Measurements from ENCODE around the gene SLC16A7. TPM values are rescaled to one million over a fixed set of nuclear protein-coding genes. Genes with fewer than 3 reads are reported as not detected.

The SLC16A7 gene
- polyA plus RNA-seq, 1 donor from 2014 or later = 2.3 TPM

DNA sequence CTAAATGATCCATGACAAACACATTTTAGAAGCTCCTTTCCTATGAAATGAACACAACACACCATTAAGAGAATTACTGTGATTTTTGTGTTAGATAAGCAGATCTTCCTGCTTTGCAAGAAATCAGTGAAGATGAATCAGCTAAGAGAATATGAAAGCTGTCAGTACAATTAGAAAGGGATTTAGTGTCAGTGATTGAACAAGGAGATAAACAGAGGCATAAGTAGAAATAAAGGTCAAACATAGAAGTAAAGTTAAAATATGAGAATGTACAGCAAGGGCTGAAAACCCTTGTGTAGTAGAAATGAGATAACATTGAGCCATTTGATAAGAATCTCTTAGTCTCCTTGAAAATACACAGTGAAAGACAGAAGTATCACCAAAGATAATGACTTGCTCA lies 21.4 kb upstream of the SLC16A7 start:
- Histone ChIP-seq H3K9me3 (ENCODE audit: low read length) (no peaks in the 10 kb centered on the region), H3K27ac (ENCODE audit: low read length) (no peak overlapping the region), H3K27me3 (ENCODE audit: insufficient read depth, low read depth, low read length) (no peaks in the 10 kb centered on the region), H3K9me2 (ENCODE audit: insufficient read depth, low read length) (no peaks in the 10 kb centered on the region), H3K4me3 (ENCODE audit: low read length) (no peak overlapping the region), H3K9ac (ENCODE audit: low read length) (no peak overlapping the region), H3K4me2 (ENCODE audit: low read length) (no peak overlapping the region), H3K79me2 (replicated peaks; ENCODE audit: insufficient read depth, low read length) (no peaks in the 10 kb centered on the region), H4K20me1 (ENCODE audit: insufficient read depth) (no peaks in the 10 kb centered on the region), H2AFZ (ENCODE audit: low read depth, low read length) (no peak overlapping the region), H3K36me3 (ENCODE audit: insufficient read depth, low read length) (no peaks in the 10 kb centered on the region), H3F3A (ENCODE audit: insufficient read depth, low read length, poor library complexity, severe bottlenecking) (no peaks in the 10 kb centered on the region)
- TF ChIP-seq RAD21 (conservative IDR thresholded peaks at IDR 0.05) (no peak), POLR2AphosphoS5 (IDR thresholded peaks at IDR 0.05) (no peak), TAF1 (IDR thresholded peaks at IDR 0.05; ENCODE audit: low read depth) (no peak), EZH2 (IDR thresholded peaks at IDR 0.05; ENCODE audit: borderline replicate concordance, insufficient read depth, low read length, poor library complexity, severe bottlenecking) (no peak), SMC3 (conservative IDR thresholded peaks at IDR 0.05; ENCODE audit: poor library complexity) (no peak), EP300 (conservative IDR thresholded peaks at IDR 0.05; ENCODE audit: poor library complexity, severe bottlenecking) (no peak), MXI1 (conservative IDR thresholded peaks at IDR 0.05; ENCODE audit: poor library complexity, severe bottlenecking) (no peak)
- TF ChIP-seq, protein P1, sequence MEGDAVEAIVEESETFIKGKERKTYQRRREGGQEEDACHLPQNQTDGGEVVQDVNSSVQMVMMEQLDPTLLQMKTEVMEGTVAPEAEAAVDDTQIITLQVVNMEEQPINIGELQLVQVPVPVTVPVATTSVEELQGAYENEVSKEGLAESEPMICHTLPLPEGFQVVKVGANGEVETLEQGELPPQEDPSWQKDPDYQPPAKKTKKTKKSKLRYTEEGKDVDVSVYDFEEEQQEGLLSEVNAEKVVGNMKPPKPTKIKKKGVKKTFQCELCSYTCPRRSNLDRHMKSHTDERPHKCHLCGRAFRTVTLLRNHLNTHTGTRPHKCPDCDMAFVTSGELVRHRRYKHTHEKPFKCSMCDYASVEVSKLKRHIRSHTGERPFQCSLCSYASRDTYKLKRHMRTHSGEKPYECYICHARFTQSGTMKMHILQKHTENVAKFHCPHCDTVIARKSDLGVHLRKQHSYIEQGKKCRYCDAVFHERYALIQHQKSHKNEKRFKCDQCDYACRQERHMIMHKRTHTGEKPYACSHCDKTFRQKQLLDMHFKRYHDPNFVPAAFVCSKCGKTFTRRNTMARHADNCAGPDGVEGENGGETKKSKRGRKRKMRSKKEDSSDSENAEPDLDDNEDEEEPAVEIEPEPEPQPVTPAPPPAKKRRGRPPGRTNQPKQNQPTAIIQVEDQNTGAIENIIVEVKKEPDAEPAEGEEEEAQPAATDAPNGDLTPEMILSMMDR (IDR thresholded peaks at IDR 0.05; ENCODE audit: poor library complexity, severe bottlenecking) = no peak
- TF ChIP-seq, protein P2, sequence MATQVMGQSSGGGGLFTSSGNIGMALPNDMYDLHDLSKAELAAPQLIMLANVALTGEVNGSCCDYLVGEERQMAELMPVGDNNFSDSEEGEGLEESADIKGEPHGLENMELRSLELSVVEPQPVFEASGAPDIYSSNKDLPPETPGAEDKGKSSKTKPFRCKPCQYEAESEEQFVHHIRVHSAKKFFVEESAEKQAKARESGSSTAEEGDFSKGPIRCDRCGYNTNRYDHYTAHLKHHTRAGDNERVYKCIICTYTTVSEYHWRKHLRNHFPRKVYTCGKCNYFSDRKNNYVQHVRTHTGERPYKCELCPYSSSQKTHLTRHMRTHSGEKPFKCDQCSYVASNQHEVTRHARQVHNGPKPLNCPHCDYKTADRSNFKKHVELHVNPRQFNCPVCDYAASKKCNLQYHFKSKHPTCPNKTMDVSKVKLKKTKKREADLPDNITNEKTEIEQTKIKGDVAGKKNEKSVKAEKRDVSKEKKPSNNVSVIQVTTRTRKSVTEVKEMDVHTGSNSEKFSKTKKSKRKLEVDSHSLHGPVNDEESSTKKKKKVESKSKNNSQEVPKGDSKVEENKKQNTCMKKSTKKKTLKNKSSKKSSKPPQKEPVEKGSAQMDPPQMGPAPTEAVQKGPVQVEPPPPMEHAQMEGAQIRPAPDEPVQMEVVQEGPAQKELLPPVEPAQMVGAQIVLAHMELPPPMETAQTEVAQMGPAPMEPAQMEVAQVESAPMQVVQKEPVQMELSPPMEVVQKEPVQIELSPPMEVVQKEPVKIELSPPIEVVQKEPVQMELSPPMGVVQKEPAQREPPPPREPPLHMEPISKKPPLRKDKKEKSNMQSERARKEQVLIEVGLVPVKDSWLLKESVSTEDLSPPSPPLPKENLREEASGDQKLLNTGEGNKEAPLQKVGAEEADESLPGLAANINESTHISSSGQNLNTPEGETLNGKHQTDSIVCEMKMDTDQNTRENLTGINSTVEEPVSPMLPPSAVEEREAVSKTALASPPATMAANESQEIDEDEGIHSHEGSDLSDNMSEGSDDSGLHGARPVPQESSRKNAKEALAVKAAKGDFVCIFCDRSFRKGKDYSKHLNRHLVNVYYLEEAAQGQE (IDR thresholded peaks at IDR 0.05; ENCODE audit: borderline replicate concordance) = no peak

DNA sequence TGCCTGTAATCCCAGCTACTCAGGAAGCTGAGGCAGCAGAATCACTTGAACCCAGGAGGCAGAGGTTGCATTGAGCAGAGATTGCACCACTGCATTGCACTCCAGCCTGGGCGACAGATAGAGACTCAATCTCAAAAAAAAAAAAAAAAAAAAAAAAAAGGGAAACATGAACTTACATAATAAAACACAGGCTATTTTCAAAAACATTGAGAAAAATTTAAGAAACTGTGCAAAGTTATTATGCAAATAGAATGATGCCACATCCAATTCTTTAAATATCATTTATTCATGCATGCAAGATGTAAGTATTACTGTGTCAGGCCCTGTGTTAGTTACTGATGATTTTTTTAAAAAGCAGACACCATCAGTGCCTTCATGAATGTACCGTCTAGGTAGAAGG lies 20.0 kb upstream of the SLC16A7 start:
- TF ChIP-seq TAF1 (IDR thresholded peaks at IDR 0.05; ENCODE audit: low read depth) (no peak), RAD21 (conservative IDR thresholded peaks at IDR 0.05) (no peak), SMC3 (conservative IDR thresholded peaks at IDR 0.05; ENCODE audit: poor library complexity) (no peak), MXI1 (conservative IDR thresholded peaks at IDR 0.05; ENCODE audit: poor library complexity, severe bottlenecking) (no peak), POLR2AphosphoS5 (IDR thresholded peaks at IDR 0.05) (no peak), EZH2 (IDR thresholded peaks at IDR 0.05; ENCODE audit: borderline replicate concordance, insufficient read depth, low read length, poor library complexity, severe bottlenecking) (no peak)
- TF ChIP-seq, protein P2 (IDR thresholded peaks at IDR 0.05; ENCODE audit: borderline replicate concordance) = no peak
- TF ChIP-seq, protein P1 (IDR thresholded peaks at IDR 0.05; ENCODE audit: poor library complexity, severe bottlenecking) = no peak

More for the DNA sequence above, 20.0 kb upstream of the SLC16A7 start:
- Histone ChIP-seq H3K4me2 (ENCODE audit: low read length) (no peak overlapping the region), H3K9me2 (ENCODE audit: insufficient read depth, low read length) (no peaks in the 10 kb centered on the region), H3K9ac (ENCODE audit: low read length) (no peak overlapping the region), H3K36me3 (ENCODE audit: insufficient read depth, low read length) (no peaks in the 10 kb centered on the region), H3K4me3 (ENCODE audit: low read length) (no peak overlapping the region), H3K27me3 (ENCODE audit: insufficient read depth, low read depth, low read length) (no peaks in the 10 kb centered on the region), H3K27ac (ENCODE audit: low read length) (no peak overlapping the region), H3F3A (ENCODE audit: insufficient read depth, low read length, poor library complexity, severe bottlenecking) (no peaks in the 10 kb centered on the region), H3K9me3 (ENCODE audit: low read length) (no peaks in the 10 kb centered on the region), H2AFZ (ENCODE audit: low read depth, low read length) (no peak overlapping the region), H3K79me2 (replicated peaks; ENCODE audit: insufficient read depth, low read length) (no peaks in the 10 kb centered on the region), H4K20me1 (ENCODE audit: insufficient read depth) (no peaks in the 10 kb centered on the region)
